GM18867 (cell line): Measurements from ENCODE around the gene ALDH2.
"Not testable (repeated sequence)": the region's sequence is repeated elsewhere in the genome, so short reads cannot be mapped to it uniquely, and the experiment has no call there.

ENCODE experiments used
- ATAC-seq: cut with Tn5 transposase; IDR thresholded peaks from one replicate; pipeline ENCODE4 v1.9.1; 2021; ENCODE audit warnings: mild to moderate bottlenecking, moderate library complexity; ENCODE audit not compliant: unreplicated experiment

The ALDH2 gene

DNA sequence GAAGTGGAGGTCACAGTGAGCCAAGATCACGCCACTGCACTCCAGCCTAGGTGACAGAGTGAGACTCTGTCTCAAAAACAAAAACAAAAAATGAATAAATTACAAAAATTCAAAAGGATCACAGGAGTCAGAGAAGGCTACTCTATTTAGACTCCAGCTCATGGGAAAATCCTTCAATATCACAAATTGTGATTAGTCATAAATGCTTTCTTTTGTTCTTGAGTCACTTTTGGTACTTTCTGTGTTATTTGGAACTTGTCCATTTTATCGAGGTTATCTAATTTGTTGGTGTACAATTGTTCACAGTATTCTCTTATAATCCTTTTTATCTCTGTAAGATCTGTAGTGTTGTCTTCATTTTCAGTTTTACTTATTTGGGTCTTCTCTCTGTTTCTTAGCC lies 18.9 kb downstream of the ALDH2 start:
- no peak for ATAC-seq

DNA sequence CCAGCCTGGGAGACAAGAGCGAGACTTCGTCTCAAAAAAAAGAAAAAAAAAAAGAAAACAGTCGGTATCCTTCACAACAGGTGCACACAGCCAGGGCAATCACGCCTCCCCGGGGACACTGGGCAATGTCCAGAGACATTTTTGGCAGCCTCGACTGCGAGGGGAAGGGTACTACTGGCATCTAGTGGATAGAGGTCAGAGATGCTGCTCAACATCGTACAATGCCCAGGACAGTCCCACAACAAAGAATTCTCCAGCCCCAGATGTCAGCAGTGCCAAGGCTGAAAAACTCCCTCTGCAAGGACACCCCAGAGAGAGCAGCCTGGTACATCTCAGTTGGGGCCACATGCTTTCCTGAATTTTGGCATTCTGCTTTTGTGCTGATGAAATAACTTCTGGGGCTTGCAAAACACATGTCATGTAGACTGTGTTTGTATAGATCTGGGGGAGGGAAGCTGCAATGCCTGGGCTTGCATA lies 21.5 kb downstream of the ALDH2 start:
- no peak for ATAC-seq

DNA sequence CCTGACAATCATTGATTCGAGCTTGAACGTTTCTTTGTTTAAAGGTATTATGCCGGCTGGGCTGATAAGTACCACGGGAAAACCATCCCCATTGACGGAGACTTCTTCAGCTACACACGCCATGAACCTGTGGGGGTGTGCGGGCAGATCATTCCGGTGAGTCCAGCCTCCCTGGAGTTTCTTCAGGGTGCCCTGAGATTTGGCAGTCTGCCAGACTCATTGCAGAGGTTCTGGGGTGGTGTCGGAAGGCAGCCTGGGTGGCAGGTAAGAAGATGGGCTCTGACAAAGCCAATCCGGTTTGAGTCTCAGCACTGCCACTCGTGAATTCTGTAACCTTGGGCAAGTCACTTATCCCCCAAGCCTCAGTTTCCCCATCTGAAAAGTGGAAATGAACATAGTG lies 23.0 kb downstream of the ALDH2 start:
- ATAC-seq, result no peak

GRCh38 chr12:111791507-111791906 lies 24.8 kb downstream of the ALDH2 start:
- no peak for ATAC-seq

GRCh38 chr12:111792155-111792855 lies 25.6 kb downstream of the ALDH2 start:
- ATAC-seq, result no peak

- ATAC-seq, result no peak
Observed at GRCh38 chr12:111792856-111793235, 26.1 kb downstream of the ALDH2 start.

GRCh38 chr12:111798182-111798581 lies 31.4 kb downstream of the ALDH2 start:
- no peak for ATAC-seq

DNA sequence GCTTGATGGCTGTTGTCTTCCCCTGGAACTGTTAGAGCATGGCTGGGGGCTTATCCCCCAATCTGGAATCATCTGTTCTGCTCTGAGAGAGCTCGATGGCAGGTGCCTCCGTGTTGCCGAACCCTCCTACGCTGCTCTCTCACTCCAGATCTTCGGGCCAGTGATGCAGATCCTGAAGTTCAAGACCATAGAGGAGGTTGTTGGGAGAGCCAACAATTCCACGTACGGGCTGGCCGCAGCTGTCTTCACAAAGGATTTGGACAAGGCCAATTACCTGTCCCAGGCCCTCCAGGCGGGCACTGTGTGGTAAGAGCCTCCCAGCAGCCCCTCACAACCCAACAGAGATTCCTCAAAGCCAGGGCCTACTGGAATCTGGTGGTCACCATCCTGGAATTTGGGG lies 33.0 kb downstream of the ALDH2 start:
- no peak for ATAC-seq

- ATAC-seq, result no peak
Observed at GRCh38 chr12:111803038-111803626, 36.4 kb downstream of the ALDH2 start.

- ATAC-seq, result no peak
Observed at GRCh38 chr12:111803851-111804250, 37.1 kb downstream of the ALDH2 start.

GRCh38 chr12:111806304-111806703 lies 39.6 kb downstream of the ALDH2 start:
- no peak for ATAC-seq

DNA sequence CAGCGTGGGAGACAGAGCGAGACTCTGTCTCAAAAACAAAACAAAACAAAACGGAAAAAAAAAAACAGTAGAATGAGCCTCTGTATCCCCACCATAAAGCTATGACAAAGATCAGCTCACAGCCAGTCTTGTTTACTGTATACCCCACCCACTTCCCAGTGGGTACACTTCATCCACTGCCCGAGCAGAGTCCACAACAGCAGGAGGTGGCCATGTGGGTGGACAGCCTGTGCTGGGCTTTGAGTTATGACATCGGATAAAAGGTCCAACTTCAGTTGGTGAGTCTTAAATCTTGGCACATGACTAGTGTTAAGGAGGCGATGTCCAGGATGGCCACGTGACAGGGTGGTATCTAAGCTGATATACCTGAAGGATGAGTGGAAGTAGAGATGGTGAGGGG lies 40.5 kb downstream of the ALDH2 start:
- ATAC-seq, result no peak

GRCh38 chr12:111812881-111813741 lies 46.4 kb downstream of the ALDH2 start:
- peak; percentile 62 for ATAC-seq

GRCh38 chr12:111816065-111816615 lies 49.4 kb downstream of the ALDH2 start:
- no peak for ATAC-seq

DNA sequence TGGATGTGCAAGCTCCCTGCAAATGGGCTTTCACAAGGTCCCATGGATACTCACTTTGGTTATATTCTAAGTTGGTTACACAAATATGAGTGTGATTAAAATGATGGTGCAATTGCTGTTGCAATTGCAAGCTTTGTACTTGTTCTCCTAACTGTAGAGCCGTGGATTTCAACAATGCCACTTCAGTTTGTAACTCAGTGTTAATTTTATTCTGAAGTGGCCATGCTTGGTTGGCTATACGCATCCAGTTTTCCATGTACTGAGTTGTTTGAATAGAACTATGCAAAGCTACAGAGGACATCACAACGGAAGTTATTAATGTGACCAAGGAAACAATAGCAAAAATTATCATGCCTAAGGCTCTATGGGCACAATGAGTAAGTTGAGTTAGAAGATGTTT lies 50.2 kb downstream of the ALDH2 start:
- not testable (repeated sequence) for ATAC-seq

DNA sequence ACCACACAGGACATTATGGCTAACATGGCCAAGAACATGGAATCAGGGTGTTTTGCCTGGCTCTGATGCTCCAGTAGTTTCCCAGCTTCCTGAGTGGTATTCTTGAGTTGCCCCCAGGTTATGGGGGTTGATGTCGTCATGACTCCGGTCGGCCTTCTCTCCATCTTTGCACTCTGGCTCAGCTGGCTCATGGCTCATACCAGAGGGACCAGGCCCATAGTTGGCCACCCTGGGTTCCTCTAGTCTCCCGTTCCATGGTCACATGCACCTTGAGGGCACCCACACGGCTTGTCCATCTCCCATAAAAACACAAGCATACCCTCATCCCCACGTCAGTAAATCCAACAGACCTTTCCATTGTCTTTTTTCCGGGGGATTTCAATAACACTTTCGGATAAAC lies 51.6 kb downstream of the ALDH2 start:
- no peak for ATAC-seq

DNA sequence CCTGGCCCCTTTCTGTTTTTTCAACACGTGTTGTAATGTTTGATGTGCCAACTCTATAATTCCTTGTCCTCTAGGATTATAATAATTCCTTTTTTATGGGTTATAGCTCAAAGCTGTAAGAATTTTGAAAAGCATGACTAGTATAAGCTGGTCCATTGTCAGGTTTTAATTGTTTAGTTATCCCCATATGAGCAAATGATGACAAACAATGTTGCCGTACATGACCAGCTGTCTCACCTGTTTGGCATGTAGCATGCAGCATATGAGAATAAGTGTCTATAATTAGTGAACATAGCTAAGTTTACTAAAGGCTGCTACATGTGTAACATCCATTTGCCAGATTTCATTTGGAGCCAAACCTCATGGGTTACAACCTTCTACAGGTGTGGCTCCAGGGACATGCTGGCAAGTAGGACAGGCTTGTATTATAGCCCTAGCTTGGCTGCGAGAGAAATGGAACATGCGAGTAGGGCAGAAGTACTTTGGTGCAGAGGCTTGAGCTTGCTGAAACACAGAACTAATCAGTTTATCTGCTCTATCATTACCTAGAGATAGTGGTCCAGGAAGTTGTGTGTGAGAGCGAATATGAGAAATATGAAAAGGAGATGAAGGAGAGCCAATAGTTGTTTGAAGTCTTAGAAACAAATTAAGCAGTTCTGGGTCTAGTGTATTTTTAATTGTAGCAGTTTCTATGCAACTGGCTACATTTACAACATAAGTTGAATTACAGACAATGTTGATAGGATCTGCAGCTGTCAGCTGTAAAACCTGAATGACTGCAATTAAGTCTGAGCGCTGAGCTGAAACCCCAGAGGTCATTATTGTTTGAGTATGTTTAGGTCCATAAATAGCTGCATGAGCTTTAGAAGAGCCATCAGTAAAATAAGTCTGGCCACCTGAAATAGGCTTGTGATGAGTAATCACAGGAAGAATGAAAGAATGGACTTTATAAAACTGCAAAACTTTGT lies 52.7 kb downstream of the ALDH2 start:
- no peak for ATAC-seq

GRCh38 chr12:111820828-111821227 lies 54.1 kb downstream of the ALDH2 start:
- ATAC-seq, result not testable (repeated sequence)

- ATAC-seq, result no peak
Observed at GRCh38 chr12:111822886-111823285, 56.2 kb downstream of the ALDH2 start.

GRCh38 chr12:111823891-111824290 lies 57.2 kb downstream of the ALDH2 start:
- no peak for ATAC-seq
